OCI-LY1 (cell line): ENCODE data around the gene RILP.

ENCODE experiments used
- CTCF ChIP-seq: fragments of 200-600 bp; sonication (generic), shearing (Covaris generic); IDR thresholded peaks from 2 replicates; pipeline ENCODE4 v1.5.1; 2017; ENCODE audit warnings: mild to moderate bottlenecking, antibody characterized with exemption, low read length, moderate library complexity, mixed read lengths
- EZH2 ChIP-seq: fragments of 200-600 bp; sonication (generic), shearing (Covaris generic); IDR thresholded peaks from 2 replicates; pipeline ENCODE4 v1.8.0; 2017; ENCODE audit warnings: borderline replicate concordance, mixed run types, mild to moderate bottlenecking, antibody characterized with exemption, low read length, moderate library complexity, mixed read lengths

GRCh38 chr17:1611715-1612114 is 38.0 kb downstream of the RILP start:
- TF ChIP-seq CTCF (no peak), EZH2 (no peak)
